DOHH2 (cell line): Measurements from ENCODE around the gene TRIM34.

ENCODE experiments used
- CTCF ChIP-seq: fragments of 200-600 bp; sonication (generic); IDR thresholded peaks from one replicate; pipeline ENCODE4 v1.5.1; 2014; ENCODE audit warnings: antibody characterized with exemption, mild to moderate bottlenecking, low read depth, low read length; ENCODE audit not compliant: poor library complexity, severe bottlenecking
- EZH2phosphoT487 ChIP-seq: fragments of 200-600 bp; sonication (generic); IDR thresholded peaks from 2 replicates; pipeline ENCODE4 v1.6.1; 2017; ENCODE audit warnings: borderline replicate concordance, mild to moderate bottlenecking, antibody characterized with exemption, low read length, moderate library complexity, mixed read lengths

DNA sequence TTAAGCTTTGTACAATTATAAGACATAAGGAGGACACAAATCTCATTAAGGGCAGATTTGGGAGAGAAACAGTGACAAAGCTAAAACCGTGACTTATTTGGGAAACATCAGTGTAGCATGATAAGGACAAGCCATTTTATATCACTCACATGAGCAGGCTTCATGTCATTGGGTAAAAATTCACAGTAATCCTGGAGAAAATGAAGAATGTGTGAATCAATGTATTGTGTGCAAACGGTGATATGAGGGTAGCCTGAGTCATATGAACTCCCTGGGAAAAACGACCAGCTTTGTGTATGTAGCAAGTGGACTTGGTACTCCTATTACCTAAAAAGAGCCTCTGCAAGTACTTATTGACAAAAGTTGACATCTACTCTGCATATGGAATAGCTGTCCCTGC is 6.0 kb upstream of the TRIM34 start:
- TF ChIP-seq CTCF: no peak
- TF ChIP-seq EZH2phosphoT487: no peak
